Measurements from ENCODE around the gene TSHZ3. TPM values are rescaled to one million over a fixed set of nuclear protein-coding genes. Genes with fewer than 3 reads are reported as not detected.

TSHZ3 gene
- polyA plus RNA-seq, 1 experiment: 10.9 TPM

- no peaks in the 10 kb centered on the region; the same call in 1 of the 2 replicates for H3K9me3 ChIP-seq (ENCODE audit: control insufficient read depth, insufficient read depth, low read length)
- no peak for DNase-seq (ENCODE audit: low read depth, low spot score)
- no peak for TF ChIP-seq CTCF (IDR thresholded peaks at IDR 0.05; ENCODE audit: low read depth, low read length)
- no peak overlapping the region for H3K27ac ChIP-seq (ENCODE audit: low read depth, low read length)
- ChIA-PET CTCF (no interaction called here), POLR2A (no interaction called here)
- no peak overlapping the region for H3K4me3 ChIP-seq (ENCODE audit: low read depth, low read length)
- no peaks in the 10 kb centered on the region for H3K27me3 ChIP-seq (ENCODE audit: control insufficient read depth, insufficient read depth, low read length)
Observed at GRCh38 chr19:31313291-31314030, 35.8 kb downstream of the TSHZ3 start.

- Histone ChIP-seq H3K27ac (ENCODE audit: low read depth, low read length) (peak overlapping the region; percentile 73), H3K27me3 (ENCODE audit: control insufficient read depth, insufficient read depth, low read length) (no peaks in the 10 kb centered on the region), H3K9me3 (ENCODE audit: control insufficient read depth, insufficient read depth, low read length) (no peaks in the 10 kb centered on the region; the same call in 1 of the 2 replicates), H3K4me3 (ENCODE audit: low read depth, low read length) (no peak overlapping the region)
- no peak for DNase-seq (ENCODE audit: low read depth, low spot score)
- TF ChIP-seq CTCF (IDR thresholded peaks at IDR 0.05; ENCODE audit: low read depth, low read length): no peak
- ChIA-PET POLR2A (no interaction called here), CTCF (interaction anchor here (1.5 kb wide), 1 partner anchor 259 kb away, joined by 5 read pairs; no protein-coding TSS in a partner anchor)
Observed at GRCh38 chr19:31312677-31313244, 36.5 kb downstream of the TSHZ3 start.

GRCh38 chr19:31312009-31312676, 37.1 kb downstream of the TSHZ3 start:
- Histone ChIP-seq H3K4me3 (ENCODE audit: low read depth, low read length) (no peak overlapping the region), H3K27ac (ENCODE audit: low read depth, low read length) (peak overlapping the region; percentile 73), H3K9me3 (ENCODE audit: control insufficient read depth, insufficient read depth, low read length) (no peaks in the 10 kb centered on the region; the same call in 1 of the 2 replicates), H3K27me3 (ENCODE audit: control insufficient read depth, insufficient read depth, low read length) (no peaks in the 10 kb centered on the region)
- no peak for TF ChIP-seq CTCF (IDR thresholded peaks at IDR 0.05; ENCODE audit: low read depth, low read length)
- ChIA-PET CTCF (interaction anchor here (1.5 kb wide), 1 partner anchor 258 kb away, joined by 5 read pairs; no protein-coding TSS in a partner anchor), POLR2A (no interaction called here)
- DNase-seq (ENCODE audit: low read depth, low spot score): peak; percentile 18

- ChIA-PET POLR2A (no interaction called here), CTCF (no interaction called here)
- Histone ChIP-seq H3K27ac (ENCODE audit: low read depth, low read length) (no peak overlapping the region), H3K27me3 (ENCODE audit: control insufficient read depth, insufficient read depth, low read length) (no peaks in the 10 kb centered on the region), H3K9me3 (ENCODE audit: control insufficient read depth, insufficient read depth, low read length) (no peaks in the 10 kb centered on the region; the same call in 1 of the 2 replicates), H3K4me3 (ENCODE audit: low read depth, low read length) (no peak overlapping the region)
- no peak for TF ChIP-seq CTCF (IDR thresholded peaks at IDR 0.05; ENCODE audit: low read depth, low read length)
- DNase-seq (ENCODE audit: low read depth, low spot score): no peak
Observed at GRCh38 chr19:31310432-31311133, 38.7 kb downstream of the TSHZ3 start.

Data from AG04450 (cell line).